PC-3 (cell line): ENCODE data around the gene TTI1. TPM values are rescaled to one million over a fixed set of nuclear protein-coding genes. Genes with fewer than 3 reads are reported as not detected.

Experiments
- ATAC-seq: fragments of 200-7000 bp; cut with Tn5 transposase; 2 replicates; pipeline ENCODE4 v1.9.1; 2020; ENCODE audit warnings: mild to moderate bottlenecking, moderate library complexity
- BruUV-seq: library from RNA; stranded (reverse); fragments of 400-500 nt; replicated peaks from 2 replicates; lab custom pipeline; 2021; lab: Mats Ljungman, UMichigan
- CTCF ChIA-PET: fragments of 300-600 bp; sonication (Branson Sonifier 250); formaldehyde crosslinking; loops from one replicate; lab custom pipeline; 2022; ENCODE audit warnings: antibody characterized with exemption; lab: Charles Lee
- POLR2A ChIA-PET: fragments of 300-600 bp; sonication (Branson Sonifier 250); formaldehyde crosslinking; loops from one replicate; lab custom pipeline; 2022; ENCODE audit warnings: antibody characterized with exemption; ENCODE audit not compliant: unreplicated experiment; lab: Charles Lee
- DNase-seq: peaks from one replicate; pipeline ENCODE4 v3.0.0-alpha.2; 2015
- H2AFZ ChIP-seq: fragments of 300-600 bp; sonication (generic); 2 replicates; pipeline ENCODE4 v1.6.0; 2016; ENCODE audit warnings: antibody characterized with exemption, low read length
- H3F3A ChIP-seq: fragments of 300-600 bp; sonication (generic); one replicate; pipeline ENCODE4 v1.6.0; 2017; ENCODE audit warnings: antibody characterized with exemption, low read length, control low read depth, mild to moderate bottlenecking; ENCODE audit not compliant: unreplicated experiment
- H3K27ac ChIP-seq: fragments of 300-600 bp; sonication (generic); 2 replicates; pipeline ENCODE4 v1.5.1; 2016; ENCODE audit warnings: mild to moderate bottlenecking, low read length
- H3K27me3 ChIP-seq: fragments of 300-600 bp; sonication (generic); 2 replicates; pipeline ENCODE4 v1.6.1; 2016; ENCODE audit warnings: low read length, mixed read lengths
- H3K36me3 ChIP-seq: fragments of 300-600 bp; sonication (generic); 2 replicates; pipeline ENCODE4 v1.6.1; 2016; ENCODE audit warnings: low read depth, mixed run types, low read length, mixed read lengths
- H3K4me1 ChIP-seq: fragments of 300-600 bp; sonication (generic); 2 replicates; pipeline ENCODE4 v1.5.1; 2016; ENCODE audit warnings: low read length; ENCODE audit not compliant: insufficient read depth
- H3K4me2 ChIP-seq: fragments of 300-600 bp; sonication (generic); 2 replicates; pipeline ENCODE4 v1.6.0; 2016; ENCODE audit warnings: low read length
- H3K4me3 ChIP-seq: fragments of 300-600 bp; sonication (generic); 2 replicates; pipeline ENCODE4 v1.5.1; 2016; ENCODE audit warnings: mild to moderate bottlenecking, low read length, mixed read lengths
- H3K79me2 ChIP-seq: fragments of 300-600 bp; sonication (generic); 2 replicates; pipeline ENCODE4 v1.6.1; 2017; ENCODE audit warnings: low read length, mixed read lengths
- H3K9ac ChIP-seq: fragments of 300-600 bp; sonication (generic); 2 replicates; pipeline ENCODE4 v1.6.0; 2016; ENCODE audit warnings: mild to moderate bottlenecking, low read length
- H3K9me2 ChIP-seq: fragments of 300-600 bp; sonication (generic); replicated peaks from 2 replicates; pipeline ENCODE4 v1.6.1; 2016; ENCODE audit warnings: mixed run types, low read length, mixed read lengths
- H3K9me3 ChIP-seq: fragments of 300-600 bp; sonication (generic); 2 replicates; pipeline ENCODE4 v1.6.1; 2016; ENCODE audit warnings: low read length, mixed read lengths
- H4K20me1 ChIP-seq: fragments of 300-600 bp; sonication (generic); 2 replicates; pipeline ENCODE4 v1.6.1; 2016; ENCODE audit warnings: low read length, mixed read lengths
- CTCF ChIP-seq: fragments of 300-600 bp; sonication (generic); conservative IDR thresholded peaks from 2 replicates; pipeline ENCODE4 v1.5.1; 2017; ENCODE audit warnings: antibody characterized with exemption, low read depth, mild to moderate bottlenecking, low read length
- EZH2 ChIP-seq: fragments of 300-600 bp; sonication (generic); IDR thresholded peaks from one replicate; pipeline ENCODE4 v1.6.1; 2017; ENCODE audit warnings: antibody characterized with exemption, mild to moderate bottlenecking, low read length; ENCODE audit not compliant: unreplicated experiment
- EZH2phosphoT487 ChIP-seq: fragments of 300-600 bp; sonication (generic); IDR thresholded peaks from 2 replicates; pipeline ENCODE4 v1.6.1; 2018; ENCODE audit warnings: mild to moderate bottlenecking, antibody characterized with exemption, low read length, borderline replicate concordance
- intact Hi-C: fragments of 100-400 bp; cut with micrococcal nuclease; formaldehyde crosslinking; loops from 2 replicates; pipeline ENCODE4 v1.9.0; 2023
- total RNA-seq: library from RNA; depleted of rRNA; stranded (reverse); fragments of >200 nt; gene quantifications from 2 replicates; pipeline ENCODE4 v1.2.3, GENCODE V29; 2014

TTI1 gene
- total RNA-seq, 1 experiment from 2014 or later, result 23.2 TPM

DNA sequence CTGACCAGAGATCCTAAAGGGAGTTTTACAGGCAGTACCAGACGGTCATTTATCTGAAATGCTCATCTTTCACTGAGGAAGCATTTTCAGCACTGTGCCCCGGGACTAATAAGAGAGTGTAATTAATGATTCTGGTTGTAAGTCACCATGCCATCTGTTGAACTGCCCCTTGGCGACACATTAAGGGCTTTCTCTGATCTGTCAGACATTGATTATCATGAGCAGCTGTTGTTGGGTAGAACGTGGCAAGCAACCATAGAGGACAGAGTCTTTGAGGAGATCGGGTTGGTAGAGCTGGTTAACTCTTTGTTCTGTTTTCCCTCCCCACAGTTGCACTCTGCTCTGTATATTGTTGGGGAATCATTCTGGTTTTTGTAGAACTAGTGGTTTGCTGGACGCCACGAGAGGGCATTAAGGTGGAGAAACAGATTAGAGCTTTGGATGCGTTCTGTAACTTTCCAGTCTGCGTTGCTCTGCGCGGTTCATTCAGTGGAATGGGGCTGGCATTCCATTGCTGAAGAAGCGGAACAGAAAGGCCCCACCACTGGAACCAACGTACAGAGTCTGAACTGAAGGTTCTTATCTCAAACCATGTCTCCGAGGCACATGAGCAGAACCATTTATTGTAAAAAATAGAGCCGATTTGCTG is 34.6 kb upstream of the TTI1 start:
- Histone ChIP-seq H3K4me3 (no peak overlapping the region), H3K79me2 (peaks cover 14% of the 10 kb centered on the region; the same call in 1 of the 2 replicates), H2AFZ (no peak overlapping the region), H3K27me3 (no peaks in the 10 kb centered on the region), H3K36me3 (peaks cover 88% of the 10 kb centered on the region), H4K20me1 (no peaks in the 10 kb centered on the region), H3K9ac (no peak overlapping the region), H3K9me3 (no peaks in the 10 kb centered on the region), H3K4me2 (no peak overlapping the region), H3K27ac (no peak overlapping the region), H3K9me2 (no peaks in the 10 kb centered on the region), H3K4me1 (peaks cover 8% of the 10 kb centered on the region), H3F3A (no peaks in the 10 kb centered on the region)
- DNase-seq (no peak), ATAC-seq (no peak)
- ChIA-PET CTCF (no interaction called here), POLR2A (no interaction called here)
- intact Hi-C loops, result no loop called here
- TF ChIP-seq EZH2phosphoT487, result no peak
- TF ChIP-seq EZH2, result no peak
- no peak for TF ChIP-seq CTCF
- no TSS peak for BruUV-seq

DNA sequence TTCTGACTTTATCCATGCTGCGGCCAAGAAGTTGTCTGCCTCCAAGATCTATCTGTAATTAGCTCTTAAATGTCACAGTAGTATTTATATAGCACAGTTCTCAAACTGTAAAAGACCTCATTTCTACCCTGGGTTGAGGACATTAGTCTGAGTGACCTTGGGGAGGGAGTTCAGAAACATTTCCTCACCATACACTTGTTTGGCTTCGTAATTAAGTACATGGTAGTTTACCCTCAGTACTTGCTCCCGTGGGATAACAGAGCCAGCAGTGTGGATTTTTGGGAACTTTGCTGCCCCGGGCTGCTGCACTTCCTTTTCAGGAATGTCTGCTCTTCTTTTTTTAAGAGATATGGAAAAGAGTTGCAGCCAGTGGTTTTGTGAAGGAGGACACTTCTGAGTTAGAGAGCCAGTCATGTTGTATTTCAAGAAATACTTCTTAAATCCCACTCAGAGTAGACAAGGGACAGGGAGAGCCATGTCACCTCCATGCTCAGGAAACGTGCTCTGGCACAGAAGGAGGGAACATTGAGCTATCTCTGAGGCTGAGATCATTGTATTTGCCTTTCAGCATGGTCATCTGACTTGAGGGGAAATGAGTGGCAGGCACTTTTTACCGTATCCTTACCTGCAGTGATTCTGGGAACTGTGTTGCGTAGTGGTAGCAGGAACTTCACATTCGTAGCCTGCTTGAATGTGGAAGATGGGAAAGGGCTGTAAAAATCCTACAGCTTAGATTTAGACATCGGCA is 33.9 kb upstream of the TTI1 start:
- no peaks in the 10 kb centered on the region for H3K27me3 ChIP-seq
- ATAC-seq, result no peak
- TF ChIP-seq CTCF (no peak), EZH2 (no peak), EZH2phosphoT487 (no peak)
- H3K27ac ChIP-seq, result no peak overlapping the region
- no peak overlapping the region for H2AFZ ChIP-seq
- H3K9me3 ChIP-seq, result no peaks in the 10 kb centered on the region
- H3K4me3 ChIP-seq, result no peak overlapping the region
- H3F3A ChIP-seq, result no peaks in the 10 kb centered on the region
- peaks cover 87% of the 10 kb centered on the region for H3K36me3 ChIP-seq
- H3K79me2 ChIP-seq, result peaks cover 18% of the 10 kb centered on the region
- BruUV-seq, result no TSS peak
- no peak overlapping the region for H3K9ac ChIP-seq
- POLR2A ChIA-PET, result no interaction called here
- H3K4me1 ChIP-seq, result peaks cover 1% of the 10 kb centered on the region; the same call in 1 of the 2 replicates
- no peaks in the 10 kb centered on the region for H3K9me2 ChIP-seq
- no peak for DNase-seq
- CTCF ChIA-PET, result no interaction called here
- no peak overlapping the region for H3K4me2 ChIP-seq
- intact Hi-C loops, result no loop called here
- H4K20me1 ChIP-seq, result no peaks in the 10 kb centered on the region
